GM18526 (cell line): Measurements from ENCODE around the gene KDM7A.

Experiments used
- POLR2A ChIP-seq: IDR thresholded peaks from 3 replicates; pipeline ENCODE4 v1.6.1; 2011; ENCODE audit not compliant: insufficient read length; ENCODE audit errors: extremely low read depth

KDM7A gene

GRCh38 chr7:140182917-140183316 is 6.1 kb upstream of the KDM7A start:
- no peak for TF ChIP-seq POLR2A

GRCh38 chr7:140179339-140179738 is 2.6 kb upstream of the KDM7A start:
- no peak for TF ChIP-seq POLR2A

- no peak for TF ChIP-seq POLR2A
Measured at GRCh38 chr7:140176122-140176701, 571 bp downstream of the KDM7A start.

- TF ChIP-seq POLR2A, result no peak
Measured at GRCh38 chr7:140175221-140176121, 1.3 kb downstream of the KDM7A start.

- TF ChIP-seq POLR2A, result no peak
Measured at GRCh38 chr7:140174217-140174616, 2.6 kb downstream of the KDM7A start.

GRCh38 chr7:140170375-140170774 is 6.4 kb downstream of the KDM7A start:
- TF ChIP-seq POLR2A, result no peak

GRCh38 chr7:140168816-140169215 is 8.0 kb downstream of the KDM7A start:
- TF ChIP-seq POLR2A, result no peak

- no peak for TF ChIP-seq POLR2A
Measured at GRCh38 chr7:140165422-140165821, 11.4 kb downstream of the KDM7A start.

GRCh38 chr7:140161047-140161446 is 15.7 kb downstream of the KDM7A start:
- TF ChIP-seq POLR2A, result no peak

- TF ChIP-seq POLR2A, result no peak
Measured at GRCh38 chr7:140160308-140160707, 16.5 kb downstream of the KDM7A start.

- no peak for TF ChIP-seq POLR2A
Measured at GRCh38 chr7:140159497-140159896, 17.3 kb downstream of the KDM7A start.

GRCh38 chr7:140156460-140157080 is 20.2 kb downstream of the KDM7A start:
- no peak for TF ChIP-seq POLR2A

- no peak for TF ChIP-seq POLR2A
Measured at GRCh38 chr7:140155428-140155827, 21.4 kb downstream of the KDM7A start.

- TF ChIP-seq POLR2A, result no peak
Measured at GRCh38 chr7:140153666-140154161, 23.1 kb downstream of the KDM7A start.

GRCh38 chr7:140146574-140146973 is 30.2 kb downstream of the KDM7A start:
- TF ChIP-seq POLR2A, result no peak

GRCh38 chr7:140145709-140146108 is 31.1 kb downstream of the KDM7A start:
- no peak for TF ChIP-seq POLR2A
